H54 (cell line): ENCODE data around the gene GFRAL.

ENCODE experiments used
- DNase-seq: peaks from one replicate; pipeline ENCODE4 v3.0.0; 2011; ENCODE audit warnings: low spot score, mixed read lengths; ENCODE audit not compliant: insufficient read length
- FAIRE-seq: peaks from 3 replicates; lab custom pipeline; 2011; peaks lifted over from hg19 to GRCh38; lab: Jason Lieb, UNC
- POLR2A ChIP-seq: IDR thresholded peaks from 2 replicates; pipeline ENCODE4 v1.6.1; 2011; ENCODE audit warnings: low read depth, mild to moderate bottlenecking, low read length

Gene GFRAL

DNA sequence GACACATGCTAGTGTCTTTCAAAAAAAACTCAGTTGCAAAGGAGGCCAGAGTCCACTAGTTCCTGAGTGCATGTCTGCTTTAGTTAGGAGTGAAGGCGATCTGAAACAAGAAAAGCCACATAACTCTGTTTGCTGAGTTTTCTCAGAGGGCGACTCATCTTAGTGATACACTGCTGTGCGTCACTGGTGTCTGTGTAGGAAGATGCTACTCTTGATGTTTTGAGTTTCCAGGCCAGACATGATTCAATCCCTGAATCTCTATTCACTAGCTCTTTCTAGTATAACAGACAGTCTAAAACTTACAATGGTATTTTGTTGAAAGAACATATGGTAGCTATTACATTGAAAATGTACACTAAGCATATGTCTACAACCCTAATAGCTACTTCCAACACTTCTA is 60.9 kb downstream of the GFRAL start:
- FAIRE-seq (no peak), DNase-seq (no peak)
- TF ChIP-seq POLR2A: no peak

DNA sequence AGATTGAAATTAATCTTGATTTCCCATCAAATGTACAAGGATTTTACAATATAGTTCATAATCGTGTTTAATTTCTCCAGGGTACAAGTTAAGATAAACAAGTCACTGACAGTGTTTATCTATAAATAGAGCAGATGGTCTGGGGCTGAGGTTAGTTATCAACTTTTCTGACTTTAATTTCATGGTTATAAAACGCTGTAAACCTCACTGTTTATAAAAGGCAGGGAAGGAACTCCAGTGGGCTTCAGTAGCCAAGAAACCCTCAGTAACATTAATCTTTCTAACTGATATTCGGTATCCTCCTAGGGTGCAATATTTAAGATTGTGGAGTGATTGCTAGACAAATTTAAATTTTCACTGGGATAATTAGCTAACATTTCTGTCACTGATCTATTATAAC is 68.6 kb downstream of the GFRAL start:
- no peak for FAIRE-seq

DNA sequence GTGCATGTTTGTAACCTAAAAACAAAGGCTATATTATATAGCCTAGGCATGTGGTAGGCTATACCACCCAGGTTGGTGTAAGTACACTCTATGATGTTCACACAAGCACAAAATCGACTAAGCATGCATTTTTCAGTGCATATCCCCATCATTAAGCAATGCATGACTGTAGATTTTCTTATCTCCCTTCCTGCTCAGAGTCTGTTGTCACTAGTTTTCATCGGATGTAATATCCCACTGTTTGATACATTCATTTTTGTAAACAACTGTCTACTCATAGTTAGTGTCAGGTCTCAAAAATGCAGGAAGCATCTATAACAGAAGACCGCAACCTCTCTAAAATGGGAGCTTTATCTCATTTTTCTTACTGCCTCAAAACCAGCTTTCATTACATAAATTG is 70.7 kb downstream of the GFRAL start:
- TF ChIP-seq POLR2A: no peak
- FAIRE-seq: no peak
- DNase-seq: no peak

More for the DNA sequence above, 68.6 kb downstream of the GFRAL start:
- no peak for TF ChIP-seq POLR2A
- DNase-seq: no peak

- DNase-seq (no peak), FAIRE-seq (no peak)
- TF ChIP-seq POLR2A: no peak
Measured at GRCh38 chr6:55399351-55399750, 72.1 kb downstream of the GFRAL start.

GRCh38 chr6:55405474-55406235 is 78.4 kb downstream of the GFRAL start:
- FAIRE-seq (no peak), DNase-seq (no peak)
- TF ChIP-seq POLR2A: no peak

- no peak for FAIRE-seq
- no peak for TF ChIP-seq POLR2A
- no peak for DNase-seq
Measured at GRCh38 chr6:55410674-55411073, 83.4 kb downstream of the GFRAL start.

DNA sequence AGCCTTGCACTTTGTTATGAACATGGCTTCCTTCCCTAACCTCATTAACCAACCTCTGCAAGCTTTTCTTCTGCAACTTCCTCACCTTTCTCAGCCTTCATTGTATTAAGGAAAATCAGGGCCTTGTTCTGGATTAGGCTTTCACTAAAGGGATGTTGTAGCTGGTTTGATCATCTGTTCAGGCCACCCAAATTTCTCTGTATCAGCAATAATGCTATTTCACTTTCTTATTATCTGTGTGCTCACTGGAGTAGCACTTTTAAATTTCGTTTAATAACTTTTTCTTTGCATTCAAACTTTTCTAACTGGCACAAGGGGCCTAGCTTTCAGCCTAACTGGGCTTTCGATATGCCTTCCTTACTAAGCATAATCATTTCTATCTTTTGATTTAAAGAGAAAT is 96.7 kb downstream of the GFRAL start:
- no peak for TF ChIP-seq POLR2A
- no peak for DNase-seq
- FAIRE-seq: no peak

GRCh38 chr6:55433446-55434130 is 106.3 kb downstream of the GFRAL start:
- DNase-seq (no peak), FAIRE-seq (no peak)
- TF ChIP-seq POLR2A: no peak

- no peak for TF ChIP-seq POLR2A
- DNase-seq: no peak
- no peak for FAIRE-seq
Measured at GRCh38 chr6:55437141-55437540, 109.9 kb downstream of the GFRAL start.

DNA sequence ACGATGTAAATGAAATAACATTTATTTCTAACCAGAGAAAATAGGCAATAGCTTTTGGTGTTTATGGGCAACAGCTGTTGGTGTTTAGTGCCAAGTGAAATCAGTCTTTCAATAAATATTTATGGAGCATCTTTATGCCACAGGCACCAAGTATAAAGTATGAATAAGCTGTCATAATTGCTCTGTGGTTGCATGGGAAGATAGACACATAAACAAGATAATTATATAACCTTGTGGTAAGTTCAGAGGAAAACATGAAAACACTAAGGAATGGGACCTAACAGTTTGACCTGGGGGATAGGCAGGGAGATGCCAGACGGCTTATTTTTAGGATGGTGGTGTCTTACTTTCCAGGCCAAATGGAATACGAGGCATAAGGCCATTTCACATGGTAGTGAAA is 110.9 kb downstream of the GFRAL start:
- no peak for TF ChIP-seq POLR2A
- FAIRE-seq (no peak), DNase-seq (no peak)

DNA sequence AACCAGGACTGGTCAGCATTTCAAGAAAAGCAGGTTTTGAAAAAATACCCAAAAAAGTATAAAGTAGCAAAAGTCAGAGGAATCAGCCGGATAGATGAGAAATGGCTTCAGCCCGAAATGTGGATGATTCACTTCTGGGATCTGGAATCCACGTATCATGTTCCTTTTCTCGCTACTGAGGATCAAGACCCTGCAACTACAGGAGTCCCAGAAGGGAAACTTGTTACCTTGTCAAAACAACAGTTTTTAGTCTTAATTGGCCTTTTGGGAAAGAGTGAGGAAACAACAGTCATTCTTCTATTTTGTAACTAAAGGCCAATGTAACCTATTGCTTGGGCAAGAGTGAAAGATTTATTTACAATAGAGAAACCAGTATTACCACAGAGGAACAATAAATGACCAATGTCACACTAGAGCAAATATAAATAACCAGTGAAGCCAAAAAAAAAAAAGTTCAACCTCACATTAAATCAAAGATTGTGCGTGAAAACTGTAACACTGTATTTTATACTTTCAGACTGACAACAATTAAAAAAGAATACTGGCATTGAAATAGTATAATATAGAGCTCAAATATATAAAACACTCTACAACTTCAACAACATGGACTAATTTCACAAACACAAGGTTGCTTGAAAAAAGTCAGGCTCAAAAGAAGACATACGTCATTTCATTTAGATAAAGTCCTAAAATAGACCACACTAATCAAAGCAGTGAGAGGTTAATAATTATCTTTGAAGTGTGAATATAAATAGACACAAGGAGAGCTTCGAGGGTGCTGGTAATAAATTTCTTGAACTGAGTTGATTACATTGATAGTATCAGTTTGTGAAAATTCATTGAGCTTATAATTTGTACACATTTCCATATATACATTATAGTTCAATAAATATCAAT is 116.2 kb downstream of the GFRAL start:
- TF ChIP-seq POLR2A: no peak
- DNase-seq (no peak), FAIRE-seq (no peak)

DNA sequence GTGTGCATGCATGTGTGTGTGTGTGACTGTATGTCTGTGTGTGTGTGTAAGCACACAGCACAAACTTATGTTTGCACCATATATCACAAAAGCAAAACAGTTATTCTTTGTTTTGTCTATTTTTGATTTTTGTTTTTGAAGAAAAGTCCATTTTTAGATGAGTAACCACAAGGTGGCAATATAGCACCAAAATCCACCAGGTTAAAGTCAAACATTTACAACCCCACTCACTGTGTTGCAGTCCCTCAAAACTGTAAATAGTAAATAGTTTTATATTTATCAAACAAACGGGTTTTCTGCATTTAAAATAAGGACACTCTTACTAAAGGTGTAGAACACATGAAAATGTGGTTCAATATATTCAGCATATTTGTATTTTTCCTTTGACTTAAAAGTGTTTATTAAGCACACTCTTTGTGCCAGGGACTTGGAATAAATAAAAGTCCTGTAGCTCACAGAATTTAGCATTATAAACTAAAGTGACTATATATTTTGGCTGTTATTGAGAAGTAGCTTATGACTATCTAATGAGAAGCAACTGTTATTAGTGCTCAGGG is 118.5 kb downstream of the GFRAL start:
- DNase-seq (no peak), FAIRE-seq (peak; percentile 90)
- TF ChIP-seq POLR2A: no peak

GRCh38 chr6:55447891-55448290 is 120.6 kb downstream of the GFRAL start:
- FAIRE-seq: no peak
- TF ChIP-seq POLR2A: no peak
- DNase-seq: no peak
